A172 (cell line): ENCODE data around the gene SUN5. TPM values are rescaled to one million over a fixed set of nuclear protein-coding genes. Genes with fewer than 3 reads are reported as not detected.
"Not testable (repeated sequence)": the region's sequence is repeated elsewhere in the genome, so short reads cannot be mapped to it uniquely, and the experiment has no call there.

Experiments
- DNase-seq: peaks from one replicate; pipeline ENCODE4 v3.0.0-alpha.2; 2015; ENCODE audit warnings: low spot score
- total RNA-seq: library from RNA; depleted of rRNA; stranded (reverse); fragments of >200 nt; shearing (Covaris generic); gene quantifications from 2 replicates; pipeline ENCODE4 v1.2.3, GENCODE V29; 2014; rRNA removed

The SUN5 gene
- total RNA-seq, 1 experiment from 2014 or later: not detected

DNA sequence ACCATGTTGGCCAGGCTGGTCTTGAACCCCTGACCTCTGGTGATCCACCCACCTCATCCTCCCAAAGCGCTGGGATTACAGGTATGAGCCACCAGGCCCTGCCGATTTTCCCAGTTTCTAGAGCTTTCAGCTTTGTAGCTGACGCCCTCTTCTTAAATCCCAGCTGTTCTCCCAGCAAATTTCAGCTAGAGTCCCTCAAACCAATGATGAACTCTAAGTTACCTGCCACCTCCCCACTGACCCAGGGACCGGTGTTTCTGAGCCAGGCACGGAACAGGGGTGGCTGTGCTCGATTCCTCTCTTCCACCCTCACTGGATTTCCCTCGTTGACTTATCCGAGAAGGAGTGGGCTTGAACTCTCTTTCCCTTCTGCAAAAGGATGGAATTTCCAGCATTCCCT is 39.1 kb downstream of the SUN5 start:
- DNase-seq: no peak

DNA sequence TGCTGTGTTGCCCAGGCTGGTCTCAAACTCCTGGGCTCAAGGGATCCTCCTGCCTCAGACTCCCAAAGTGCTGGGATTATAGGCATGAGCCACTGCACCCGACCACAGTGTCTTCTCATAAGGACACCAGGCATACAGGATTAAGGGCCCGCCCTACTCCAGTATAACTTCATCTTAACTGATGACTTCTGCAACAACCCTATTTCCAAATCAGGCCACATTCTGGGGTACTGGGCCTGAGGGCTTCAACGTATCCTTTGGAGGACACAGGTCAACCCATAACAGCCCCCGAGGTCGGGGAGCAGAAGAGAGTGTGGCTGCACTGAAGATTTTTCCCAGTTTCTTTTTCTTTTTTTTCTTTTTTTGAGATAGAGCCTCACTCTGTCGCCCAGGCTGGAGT is 39.7 kb downstream of the SUN5 start:
- DNase-seq: no peak

DNA sequence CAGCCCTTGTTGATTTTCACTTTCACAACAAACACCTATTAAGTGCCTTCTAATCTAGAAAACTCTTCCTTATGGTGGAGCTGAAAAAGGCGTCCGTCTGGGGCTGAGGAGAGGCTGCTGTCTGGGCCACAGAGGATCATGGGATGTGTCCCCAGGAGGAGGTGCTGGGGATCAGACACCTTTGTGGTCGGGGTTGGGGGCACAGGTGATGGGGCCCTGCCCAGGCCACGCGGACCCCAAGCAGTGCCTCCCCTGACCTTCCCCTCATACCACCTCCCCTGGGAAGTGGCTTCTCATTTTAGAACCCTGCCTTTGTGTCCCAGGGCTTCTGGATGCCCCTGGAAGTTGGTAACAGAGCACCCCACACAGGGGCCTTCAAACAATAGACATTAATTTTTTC is 41.1 kb downstream of the SUN5 start:
- no peak for DNase-seq

DNA sequence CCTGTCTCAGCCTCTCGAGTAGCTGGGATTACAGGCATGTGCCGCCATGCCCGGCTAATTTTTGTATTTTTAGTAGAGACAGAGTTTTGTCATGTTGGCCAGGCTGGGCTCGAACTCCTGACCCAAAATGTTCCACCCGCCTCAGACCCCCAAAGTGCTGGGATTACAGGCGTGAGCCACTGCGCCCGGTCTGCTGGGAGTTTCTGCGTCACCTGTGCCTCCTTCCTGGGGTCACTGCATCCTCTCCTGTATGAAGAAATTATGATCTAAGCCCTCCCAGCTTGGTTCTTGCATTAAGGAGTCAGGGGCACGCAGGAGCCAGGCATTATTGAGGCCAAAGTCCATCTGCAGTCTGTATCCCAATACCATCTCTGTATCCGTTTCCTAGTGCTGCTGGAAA is 41.6 kb downstream of the SUN5 start:
- not testable (repeated sequence) for DNase-seq

DNA sequence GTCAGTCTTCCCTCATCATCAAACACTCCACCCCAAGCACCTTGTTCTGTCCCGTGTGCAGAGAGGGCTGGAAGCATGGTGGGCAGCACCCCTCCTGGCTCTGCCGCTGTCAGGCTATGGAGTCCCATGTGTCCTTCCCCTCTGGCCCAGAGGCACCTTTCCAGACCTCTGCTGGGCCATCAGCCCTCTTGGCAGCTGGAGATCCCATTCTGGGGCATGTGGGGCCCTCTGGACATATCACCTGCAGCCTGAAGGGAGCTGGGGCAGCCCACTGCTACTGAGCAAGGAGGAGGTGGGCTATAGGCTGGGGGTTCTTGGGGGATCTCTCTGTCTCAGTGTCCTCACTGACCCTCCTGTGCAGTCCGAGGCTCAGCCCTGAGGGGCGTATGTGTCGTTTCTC is 42.2 kb downstream of the SUN5 start:
- no peak for DNase-seq

DNA sequence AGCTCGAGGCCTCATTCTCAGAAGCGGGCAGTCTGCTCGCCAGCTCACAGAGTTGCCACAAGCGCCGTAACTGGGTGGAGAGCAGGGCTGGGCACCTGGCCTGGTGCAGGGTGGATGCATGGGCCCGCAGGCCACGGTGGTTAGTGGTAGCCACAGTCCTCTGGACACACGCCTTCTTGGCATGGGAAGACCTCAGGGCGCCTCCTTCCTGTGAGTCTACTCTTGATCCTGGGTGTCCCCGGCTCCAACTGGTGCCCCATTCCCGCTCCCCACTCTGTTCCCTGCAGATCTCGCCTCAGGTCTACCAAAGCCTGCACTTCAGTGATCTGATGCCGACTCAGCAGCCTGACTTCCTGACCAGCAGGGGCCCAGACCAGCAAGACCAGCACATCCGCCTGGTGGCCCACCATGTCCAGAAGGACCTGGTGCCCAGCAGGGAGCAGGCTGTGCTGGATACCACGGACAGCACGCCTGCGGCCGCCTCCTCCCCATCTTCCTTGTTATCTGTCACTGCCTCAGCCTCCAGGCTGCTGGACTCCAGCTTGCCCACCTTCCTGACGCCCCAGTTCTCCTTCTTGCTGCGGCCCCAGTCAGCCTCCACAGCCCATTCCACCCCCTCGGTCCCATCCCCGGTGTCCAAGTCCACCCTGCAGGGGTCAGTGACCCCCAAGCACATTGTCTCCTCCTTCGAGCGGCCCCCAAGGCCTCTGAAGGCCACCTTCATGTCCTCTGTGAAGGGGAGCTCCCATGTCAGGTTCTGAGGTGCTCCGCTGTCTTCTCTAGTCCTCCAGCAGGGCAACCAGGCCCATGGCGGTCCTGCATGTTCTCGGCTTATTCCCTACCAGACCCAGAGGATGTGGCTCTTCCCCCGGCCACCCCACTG is 43.1 kb downstream of the SUN5 start:
- no peak for DNase-seq

DNA sequence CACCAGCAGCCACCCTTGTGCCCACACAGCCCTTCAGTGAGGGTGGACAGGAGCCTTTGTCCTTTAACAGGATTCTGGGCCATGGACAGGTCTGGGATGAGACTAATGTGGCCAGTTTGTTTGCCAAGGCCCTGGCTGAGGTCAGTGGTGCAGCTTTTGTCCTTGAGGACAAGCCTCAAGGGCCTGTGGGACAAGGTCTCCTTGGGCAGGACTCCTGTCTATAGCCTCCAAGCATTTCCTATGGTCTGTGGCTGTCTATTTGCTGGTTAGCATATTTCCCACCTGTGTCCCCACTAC is 44.1 kb downstream of the SUN5 start:
- DNase-seq: no peak

DNA sequence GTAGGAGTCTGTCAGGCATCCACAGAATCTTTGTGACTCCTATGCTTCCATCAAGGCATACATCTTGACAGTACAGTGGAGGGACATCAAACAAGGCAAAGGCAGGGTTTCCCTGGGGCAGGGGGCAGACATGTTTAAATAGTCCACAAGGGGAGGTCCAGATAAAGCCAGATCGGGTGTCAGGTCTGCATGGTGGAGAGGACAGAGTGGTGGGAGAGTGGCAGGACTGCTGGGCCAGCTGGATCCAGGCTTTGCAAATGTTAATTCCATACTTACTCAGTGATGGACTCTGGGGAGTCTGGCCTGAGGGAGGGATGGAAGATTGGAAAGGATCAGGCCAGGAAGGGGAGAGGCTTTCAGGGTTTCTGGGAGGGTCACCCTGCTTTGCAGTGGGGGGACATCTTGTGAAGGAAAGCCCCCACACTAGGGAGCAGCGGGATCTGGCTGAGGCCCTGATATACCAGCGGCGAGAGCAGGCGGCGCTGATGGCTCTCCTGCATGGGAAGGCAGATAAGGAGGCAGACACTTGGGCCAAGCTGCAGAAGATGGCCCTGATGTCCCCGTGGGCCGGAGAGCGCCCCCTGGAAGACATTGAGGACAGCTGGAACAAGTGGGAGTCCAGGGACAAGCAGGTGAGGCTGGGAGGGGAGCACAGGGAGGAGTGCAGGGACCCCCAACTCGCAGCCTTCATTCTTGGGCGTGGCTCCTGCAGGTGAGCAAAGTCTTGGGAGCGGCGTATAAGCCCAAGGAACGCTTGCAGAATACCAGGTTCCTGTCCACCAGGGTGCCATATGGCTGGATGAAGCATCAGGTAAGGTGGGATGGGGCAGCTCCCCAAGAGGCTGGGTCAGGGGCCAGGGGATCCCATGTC is 44.6 kb downstream of the SUN5 start:
- no peak for DNase-seq

DNA sequence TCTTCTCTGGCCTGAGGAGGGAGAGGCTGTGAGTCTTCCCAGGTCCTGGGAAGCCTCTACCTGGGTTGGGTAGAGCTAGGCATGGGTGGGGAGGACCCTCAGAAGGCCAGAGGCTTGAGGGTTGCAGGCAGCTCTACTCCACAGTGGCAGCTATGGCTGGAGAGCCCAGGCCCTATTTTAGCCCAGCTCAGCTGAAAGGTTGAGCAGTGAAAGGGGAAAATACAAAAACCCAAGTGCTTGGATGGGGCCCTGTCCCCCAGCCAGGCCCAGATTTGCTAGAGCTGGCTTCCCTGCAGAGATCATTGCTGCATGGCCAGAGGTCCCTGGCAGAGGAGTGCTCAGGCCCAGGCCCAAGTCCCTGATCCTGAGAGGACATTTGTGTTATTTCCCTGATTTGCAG is 45.7 kb downstream of the SUN5 start:
- no peak for DNase-seq

DNA sequence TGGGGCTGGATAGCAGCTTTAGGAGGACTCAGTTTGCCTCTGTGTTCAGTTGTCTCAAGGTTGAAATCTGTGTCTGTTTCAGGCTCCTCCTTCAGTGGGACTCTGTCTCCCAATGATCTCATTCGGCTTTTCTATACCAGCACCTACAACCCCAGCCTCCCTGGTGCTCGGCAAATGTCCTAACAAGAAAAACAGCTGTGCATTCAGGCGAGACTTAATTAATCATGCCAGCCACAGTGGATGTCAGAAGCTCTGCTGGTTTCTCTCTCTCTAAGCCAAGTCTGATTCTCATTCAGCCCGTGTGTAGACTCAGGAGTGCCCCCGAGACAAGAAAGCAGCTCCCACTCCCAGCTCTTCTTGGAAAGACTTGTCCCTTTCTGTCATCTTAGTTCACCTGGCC is 46.8 kb downstream of the SUN5 start:
- no peak for DNase-seq

DNA sequence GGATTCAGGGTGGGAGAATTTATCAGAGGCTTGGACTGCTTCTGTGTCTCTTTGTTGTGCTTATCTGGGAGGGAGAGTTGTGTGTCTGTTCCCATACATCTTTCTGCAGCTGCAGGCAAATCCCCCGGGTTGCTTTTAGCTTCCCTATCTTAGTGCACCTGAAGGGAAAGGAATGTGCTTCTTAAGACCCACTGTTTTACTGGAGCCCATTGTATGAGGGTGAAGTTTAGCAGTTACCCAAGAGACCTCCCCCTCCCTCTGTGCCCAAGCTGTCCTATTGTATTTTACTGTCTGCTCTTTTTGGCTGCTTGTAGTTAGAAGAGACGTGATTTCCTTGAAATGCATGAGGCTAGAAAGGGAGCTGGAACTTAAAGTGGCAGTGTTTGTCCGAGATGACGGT is 53.7 kb downstream of the SUN5 start:
- not testable (repeated sequence) for DNase-seq

DNA sequence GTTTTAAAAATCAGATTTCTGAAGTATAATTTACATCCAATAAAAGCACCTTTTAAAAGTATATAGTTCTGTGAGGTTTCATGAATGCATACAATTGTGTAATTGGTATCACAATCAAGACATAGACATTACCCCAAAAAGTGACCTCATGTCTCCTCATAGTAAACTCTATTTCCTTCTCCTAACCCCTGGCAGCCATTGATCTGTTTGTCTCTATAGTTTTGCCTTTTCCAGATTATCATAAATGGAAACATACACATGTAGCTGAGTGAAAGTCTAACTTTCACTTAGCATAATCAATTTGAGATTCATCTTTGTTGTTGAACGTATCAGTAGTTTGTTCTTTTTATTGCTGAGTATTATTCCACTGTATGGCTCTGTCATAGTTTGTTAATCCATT is 57.6 kb downstream of the SUN5 start:
- no peak for DNase-seq

DNA sequence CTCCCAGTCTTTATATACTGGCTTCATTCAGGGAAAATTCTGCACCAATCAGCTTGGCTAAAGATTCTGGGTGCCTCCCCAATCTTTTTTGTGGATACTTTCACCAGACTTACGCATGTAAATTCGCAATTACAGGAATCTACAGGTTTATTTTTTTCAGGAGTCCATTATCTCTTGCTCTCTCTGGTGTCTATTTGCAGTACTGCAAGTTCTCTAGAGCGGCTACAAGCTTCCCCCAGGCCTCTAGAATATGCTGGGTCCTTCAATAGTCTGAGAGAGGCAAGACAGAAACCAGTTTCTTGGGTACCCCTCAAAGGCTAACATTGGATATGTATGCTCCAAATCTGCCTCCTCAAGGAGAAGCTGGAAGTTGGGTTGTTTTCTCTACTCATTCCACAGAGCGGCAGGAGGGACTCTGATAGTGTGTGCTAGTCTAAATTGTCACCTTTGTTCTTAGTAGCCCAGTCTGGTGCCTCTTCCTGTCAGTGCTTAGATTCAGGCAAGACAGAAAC is 58.5 kb downstream of the SUN5 start:
- DNase-seq: peak; percentile 20

DNA sequence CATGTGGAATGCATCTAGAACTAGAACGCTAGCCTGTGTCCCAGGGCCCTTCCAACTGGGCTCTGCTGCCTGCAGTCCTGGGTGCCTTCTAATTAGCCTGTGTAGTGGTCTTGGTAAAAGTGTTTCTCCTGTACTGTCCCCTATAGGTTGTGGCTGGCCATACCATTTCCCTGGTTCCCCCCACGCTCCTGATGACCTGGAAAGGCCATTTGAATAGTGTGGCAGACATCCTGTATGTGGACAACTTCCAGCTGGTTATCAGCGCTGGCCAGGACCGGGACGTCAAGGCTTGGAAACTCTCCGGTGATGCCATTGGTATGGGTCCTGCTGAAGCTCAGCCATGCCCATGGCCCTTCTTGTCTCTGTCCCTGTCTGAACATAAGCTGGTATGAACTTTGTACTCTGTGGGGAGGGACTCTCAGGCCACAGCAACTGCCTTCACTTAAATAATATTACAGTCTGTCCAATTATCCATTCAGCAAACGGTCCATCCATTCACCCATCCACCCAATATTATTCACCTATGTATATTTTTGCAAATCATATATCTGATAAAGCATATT is 60.7 kb downstream of the SUN5 start:
- DNase-seq: no peak

DNA sequence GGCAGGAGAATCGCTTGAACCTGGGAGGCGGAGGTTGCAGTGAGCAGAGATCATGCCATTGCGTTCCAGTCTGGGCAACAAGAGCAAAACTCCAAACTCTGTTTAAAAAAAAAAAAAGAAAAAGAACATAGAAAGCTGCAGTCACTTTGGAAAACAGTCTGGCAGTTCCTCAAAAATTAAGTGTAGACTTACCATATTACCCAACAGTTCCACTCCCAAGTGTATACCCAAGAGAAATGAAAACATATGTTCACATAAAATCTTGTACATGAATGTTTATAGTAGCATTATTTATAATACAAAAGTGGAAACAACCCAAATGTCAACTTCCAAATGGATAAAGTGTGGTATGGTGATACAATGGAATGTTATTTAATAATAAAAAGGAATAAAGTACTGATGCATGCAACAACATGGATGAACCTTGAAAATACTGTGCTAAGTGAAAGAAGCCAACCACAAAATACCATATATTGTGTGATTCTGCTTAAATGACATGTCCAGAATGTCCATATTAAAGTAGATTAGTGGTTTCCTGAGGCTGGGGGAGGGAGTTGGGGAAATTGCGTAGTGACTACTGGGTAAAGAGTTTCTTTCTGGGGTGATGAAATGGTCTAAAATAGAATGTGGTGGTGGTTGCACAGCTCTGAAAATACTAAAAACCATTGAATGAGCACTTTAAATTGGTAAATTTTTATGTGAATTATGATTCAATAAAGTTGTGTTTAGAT is 62.9 kb downstream of the SUN5 start:
- DNase-seq: no peak

DNA sequence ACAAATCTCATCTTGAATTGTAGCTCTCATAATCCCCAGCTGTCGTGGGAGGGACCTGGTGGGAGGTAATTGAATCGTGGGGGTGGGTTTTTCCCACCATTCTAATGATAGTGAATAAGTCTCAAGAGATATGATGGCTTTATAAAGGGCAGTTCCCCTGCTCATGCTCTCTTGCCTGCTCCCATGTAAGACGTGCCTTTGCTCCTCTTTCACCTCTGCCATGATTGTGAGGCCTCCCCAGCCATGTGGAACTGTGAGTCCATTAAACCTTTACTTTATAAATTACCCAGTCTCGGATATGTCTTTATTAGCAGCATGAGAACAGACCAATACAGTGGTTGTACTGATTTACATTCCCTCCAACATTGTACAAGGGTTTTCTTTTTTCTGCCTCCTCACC is 69.7 kb downstream of the SUN5 start:
- DNase-seq: no peak

Other genes starting within 250 kb of the SUN5 start
- 4.5 and 6.2 TPM in 2 replicates for gene DNMT3B, start 242.0 kb downstream of the SUN5 start, total RNA-seq
- 227 and 239 TPM in 2 replicates for gene MAPRE1, start 184.5 kb downstream of the SUN5 start, total RNA-seq
- not detected in 2 replicates for gene EFCAB8, start 145.5 kb downstream of the SUN5 start, total RNA-seq
- not detected in 2 replicates for gene BPIFB2, start 3.3 kb upstream of the SUN5 start, total RNA-seq
- gene BPIFB6, start 27.2 kb upstream of the SUN5 start, total RNA-seq: not detected in 2 replicates
- not detected in 2 replicates for gene BPIFB3, start 49.5 kb upstream of the SUN5 start, total RNA-seq
- gene BPIFB4, start 75.2 kb upstream of the SUN5 start, total RNA-seq: not detected in 2 replicates
- gene BPIFA2, start 163.7 kb upstream of the SUN5 start, total RNA-seq: not detected in 2 replicates
- not detected in 2 replicates for gene BPIFA3, start 212.9 kb upstream of the SUN5 start, total RNA-seq
- not detected in 2 replicates for gene BPIFA1, start 231.6 kb upstream of the SUN5 start, total RNA-seq